Panc1 (cell line): ENCODE results near the gene SLC6A13. TPM values are rescaled to one million over a fixed set of nuclear protein-coding genes. Genes with fewer than 3 reads are reported as not detected.

Source experiments
- ATAC-seq: fragments of 200-7000 bp; cut with Tn5 transposase; 2 replicates; pipeline ENCODE4 v1.9.1; 2020; ENCODE audit warnings: mild to moderate bottlenecking, moderate library complexity
- BruUV-seq: library from RNA; stranded (reverse); fragments of 400-500 nt; replicated peaks from 2 replicates; lab custom pipeline; 2021; lab: Mats Ljungman, UMichigan
- CTCF ChIA-PET: fragments of 300-600 bp; sonication (Branson Sonifier 250); formaldehyde crosslinking; loops from one replicate; lab custom pipeline; 2022; ENCODE audit warnings: antibody characterized with exemption; lab: Charles Lee
- POLR2A ChIA-PET: fragments of 300-600 bp; sonication (Branson Sonifier 250); formaldehyde crosslinking; loops from one replicate; lab custom pipeline; 2022; ENCODE audit warnings: antibody characterized with exemption; lab: Charles Lee
- DNase-seq: peaks from one replicate; pipeline ENCODE4 v3.0.0-alpha.2; 2010; ENCODE audit warnings: low read depth, low spot score
- H3K27ac ChIP-seq: 2 replicates; pipeline ENCODE4 v1.5.1; 2011; ENCODE audit warnings: mild to moderate bottlenecking, low read length, inconsistent platforms
- H3K27me3 ChIP-seq: fragments of 200-500 bp; sonication (Bioruptor generic); 2 replicates; pipeline ENCODE4 v1.6.0; 2014; ENCODE audit warnings: low read length, inconsistent platforms; ENCODE audit not compliant: control insufficient read depth, insufficient read depth
- H3K36me3 ChIP-seq: fragments of 200-500 bp; sonication (Bioruptor generic); 2 replicates; pipeline ENCODE4 v1.5.1; 2014; ENCODE audit warnings: inconsistent platforms, mild to moderate bottlenecking, low read length, moderate library complexity; ENCODE audit not compliant: control insufficient read depth, insufficient read depth
- H3K4me1 ChIP-seq: 2 replicates; pipeline ENCODE4 v1.5.1; 2011; ENCODE audit warnings: inconsistent platforms, mild to moderate bottlenecking, low read length, moderate library complexity; ENCODE audit not compliant: control insufficient read depth, insufficient read depth
- H3K4me3 ChIP-seq, 2 experiments: 2 replicates each; pipeline ENCODE4 v1.5.1; 2011 to 2012; ENCODE audit warnings: low read depth in 2 of 2, low read length in 2 of 2, mild to moderate bottlenecking in 2 of 2, inconsistent platforms in 1 of 2, moderate library complexity in 1 of 2
- H3K9me3 ChIP-seq: fragments of 200-500 bp; sonication (Bioruptor generic); 2 replicates; pipeline ENCODE4 v1.5.1; 2014; ENCODE audit warnings: low read depth, mild to moderate bottlenecking, inconsistent platforms, low read length, moderate library complexity; ENCODE audit not compliant: control insufficient read depth, insufficient read depth
- CTCF ChIP-seq: fragments of 450-650 bp; IDR thresholded peaks from 2 replicates; pipeline ENCODE4 v1.5.1; 2017; ENCODE audit warnings: mild to moderate bottlenecking
- POLR2AphosphoS5 ChIP-seq: IDR thresholded peaks from 2 replicates; pipeline ENCODE4 v1.6.1; 2012; ENCODE audit warnings: mild to moderate bottlenecking, low read depth, low read length, moderate library complexity
- REST ChIP-seq, 2 experiments: IDR thresholded peaks; 2 replicates each; pipeline ENCODE4 v1.6.1; 2011 to 2012; ENCODE audit warnings: low read depth in 2 of 2, control low read depth in 1 of 2, low read length in 1 of 2, mild to moderate bottlenecking in 1 of 2, moderate library complexity in 1 of 2; ENCODE audit not compliant: insufficient read depth in 1 of 2
- SIN3A ChIP-seq: IDR thresholded peaks from 2 replicates; pipeline ENCODE4 v1.6.1; 2012; ENCODE audit warnings: low read depth, mild to moderate bottlenecking, low read length, moderate library complexity, borderline replicate concordance; ENCODE audit not compliant: insufficient read depth
- TCF7L2 ChIP-seq: IDR thresholded peaks from 2 replicates; pipeline ENCODE4 v1.6.1; 2011; ENCODE audit warnings: mild to moderate bottlenecking, low read depth, low read length, inconsistent platforms
- in situ Hi-C: cut with HindIII; loops from 2 replicates; pipeline ENCODE4 v1.10.0; 2016; ENCODE audit warnings: low sequenced_read_pairs, low pct_unique_long_range_greater_than_20kb
- intact Hi-C: fragments of 100-400 bp; cut with micrococcal nuclease; formaldehyde crosslinking; loops from one replicate; pipeline ENCODE4 v1.10.0; 2022; ENCODE audit not compliant: unreplicated experiment
- total RNA-seq: library from RNA; stranded (reverse); gene quantifications from one replicate; pipeline ENCODE4 v1.2.1, GENCODE V29; 2021; ENCODE audit not compliant: unreplicated experiment

SLC6A13 gene
- total RNA-seq, 1 experiment from 2014 or later, result 0.57 TPM

GRCh38 chr12:194276-194675, 68.4 kb downstream of the SLC6A13 start:
- H3K27ac ChIP-seq, result no peak overlapping the region
- ChIA-PET POLR2A (no interaction called here), CTCF (no interaction called here)
- TF ChIP-seq CTCF, result no peak
- TF ChIP-seq POLR2AphosphoS5, result no peak
- TF ChIP-seq REST (IDR thresholded peaks at IDR 0.05; ENCODE audit: insufficient read depth in 1 of 2, low read depth in 2 of 2, low read length in 1 of 2), result no peak
- TF ChIP-seq TCF7L2, result no peak
- no peak for TF ChIP-seq SIN3A
- no peaks in the 10 kb centered on the region for H3K36me3 ChIP-seq
- no peaks in the 10 kb centered on the region for H3K27me3 ChIP-seq
- no peaks in the 10 kb centered on the region for H3K4me1 ChIP-seq
- intact Hi-C loops (no loop called here), in situ Hi-C loops (no loop called here)
- ATAC-seq, result no peak
- no peaks in the 10 kb centered on the region for H3K9me3 ChIP-seq
- BruUV-seq, result no TSS peak
- no peak for DNase-seq
- H3K4me3 ChIP-seq, result no peak overlapping the region

- Histone ChIP-seq H3K36me3 (no peaks in the 10 kb centered on the region), H3K27me3 (no peaks in the 10 kb centered on the region), H3K27ac (no peak overlapping the region), H3K4me1 (no peaks in the 10 kb centered on the region), H3K9me3 (no peaks in the 10 kb centered on the region), H3K4me3 (no peak overlapping the region)
- no peak for ATAC-seq
- no peak for TF ChIP-seq REST (IDR thresholded peaks at IDR 0.05; ENCODE audit: insufficient read depth in 1 of 2, low read depth in 2 of 2, low read length in 1 of 2)
- TF ChIP-seq CTCF, result no peak
- no peak for TF ChIP-seq POLR2AphosphoS5
- TF ChIP-seq TCF7L2, result no peak
- no peak for TF ChIP-seq SIN3A
- ChIA-PET POLR2A (no interaction called here), CTCF (no interaction called here)
- in situ Hi-C loops, result no loop called here
- no TSS peak for BruUV-seq
- intact Hi-C loops, result no loop called here
- DNase-seq, result no peak
Measured at GRCh38 chr12:193261-193660, 69.4 kb downstream of the SLC6A13 start.
